ENCODE results near the gene RUVBL1.

DNA sequence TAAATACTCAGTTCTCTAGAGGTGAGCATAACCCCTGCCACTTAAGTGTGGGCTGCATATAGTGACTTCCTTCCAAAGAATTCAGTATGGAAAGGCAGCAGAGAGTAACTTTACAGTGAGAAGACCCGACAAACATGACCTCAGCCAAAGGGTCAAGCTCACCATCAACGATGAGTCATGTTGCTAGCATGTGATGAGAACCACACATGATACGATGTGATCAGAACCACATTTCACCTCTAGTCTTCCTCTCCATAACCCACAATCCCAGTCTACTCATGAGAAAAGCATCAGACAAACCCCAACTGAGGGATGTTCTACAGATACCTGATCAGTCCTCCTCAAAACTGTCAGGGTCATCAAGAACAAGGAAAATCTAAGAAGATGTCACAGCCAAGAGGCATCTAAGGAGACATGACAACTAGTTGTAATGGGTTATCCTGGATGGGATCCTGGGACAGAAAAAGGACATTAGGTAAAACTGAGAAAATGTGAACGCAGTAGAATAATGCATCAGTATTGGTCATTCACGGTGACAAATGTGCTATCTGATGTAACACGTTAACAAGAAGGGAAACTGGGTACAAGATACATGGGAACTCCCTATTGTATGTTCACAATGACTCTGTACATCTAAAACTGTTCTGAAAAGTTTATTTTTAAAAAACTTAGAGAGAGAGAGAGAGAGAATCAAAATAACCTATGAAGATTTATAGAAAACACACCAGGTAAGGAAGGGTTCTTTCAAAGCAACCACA is 43.1 kb downstream of the RUVBL1 start:
- no peak for TF ChIP-seq EZH2 (IDR thresholded peaks at IDR 0.05; ENCODE audit: borderline replicate concordance, low read depth, low read length, poor library complexity, severe bottlenecking)
- TF ChIP-seq, protein P1, sequence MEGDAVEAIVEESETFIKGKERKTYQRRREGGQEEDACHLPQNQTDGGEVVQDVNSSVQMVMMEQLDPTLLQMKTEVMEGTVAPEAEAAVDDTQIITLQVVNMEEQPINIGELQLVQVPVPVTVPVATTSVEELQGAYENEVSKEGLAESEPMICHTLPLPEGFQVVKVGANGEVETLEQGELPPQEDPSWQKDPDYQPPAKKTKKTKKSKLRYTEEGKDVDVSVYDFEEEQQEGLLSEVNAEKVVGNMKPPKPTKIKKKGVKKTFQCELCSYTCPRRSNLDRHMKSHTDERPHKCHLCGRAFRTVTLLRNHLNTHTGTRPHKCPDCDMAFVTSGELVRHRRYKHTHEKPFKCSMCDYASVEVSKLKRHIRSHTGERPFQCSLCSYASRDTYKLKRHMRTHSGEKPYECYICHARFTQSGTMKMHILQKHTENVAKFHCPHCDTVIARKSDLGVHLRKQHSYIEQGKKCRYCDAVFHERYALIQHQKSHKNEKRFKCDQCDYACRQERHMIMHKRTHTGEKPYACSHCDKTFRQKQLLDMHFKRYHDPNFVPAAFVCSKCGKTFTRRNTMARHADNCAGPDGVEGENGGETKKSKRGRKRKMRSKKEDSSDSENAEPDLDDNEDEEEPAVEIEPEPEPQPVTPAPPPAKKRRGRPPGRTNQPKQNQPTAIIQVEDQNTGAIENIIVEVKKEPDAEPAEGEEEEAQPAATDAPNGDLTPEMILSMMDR (conservative IDR thresholded peaks at IDR 0.05; ENCODE audit: low read depth, low read length), result no peak
